VCaP (cell line): ENCODE data around the gene NAPB.

Experiments
- H3K27ac ChIP-seq: fragments of 450-650 bp; 2 replicates; pipeline ENCODE4 v1.5.1; 2017
- TF ChIP-seq, protein P1 (sequence below): fragments of 450-650 bp; conservative IDR thresholded peaks from 2 replicates; pipeline ENCODE4 v1.5.1; 2017; ENCODE audit warnings: mild to moderate bottlenecking, moderate library complexity

NAPB gene

GRCh38 chr20:23361119-23361475 is 60.2 kb downstream of the NAPB start:
- H3K27ac ChIP-seq = peak overlapping the region; percentile 99
- TF ChIP-seq, protein P1, sequence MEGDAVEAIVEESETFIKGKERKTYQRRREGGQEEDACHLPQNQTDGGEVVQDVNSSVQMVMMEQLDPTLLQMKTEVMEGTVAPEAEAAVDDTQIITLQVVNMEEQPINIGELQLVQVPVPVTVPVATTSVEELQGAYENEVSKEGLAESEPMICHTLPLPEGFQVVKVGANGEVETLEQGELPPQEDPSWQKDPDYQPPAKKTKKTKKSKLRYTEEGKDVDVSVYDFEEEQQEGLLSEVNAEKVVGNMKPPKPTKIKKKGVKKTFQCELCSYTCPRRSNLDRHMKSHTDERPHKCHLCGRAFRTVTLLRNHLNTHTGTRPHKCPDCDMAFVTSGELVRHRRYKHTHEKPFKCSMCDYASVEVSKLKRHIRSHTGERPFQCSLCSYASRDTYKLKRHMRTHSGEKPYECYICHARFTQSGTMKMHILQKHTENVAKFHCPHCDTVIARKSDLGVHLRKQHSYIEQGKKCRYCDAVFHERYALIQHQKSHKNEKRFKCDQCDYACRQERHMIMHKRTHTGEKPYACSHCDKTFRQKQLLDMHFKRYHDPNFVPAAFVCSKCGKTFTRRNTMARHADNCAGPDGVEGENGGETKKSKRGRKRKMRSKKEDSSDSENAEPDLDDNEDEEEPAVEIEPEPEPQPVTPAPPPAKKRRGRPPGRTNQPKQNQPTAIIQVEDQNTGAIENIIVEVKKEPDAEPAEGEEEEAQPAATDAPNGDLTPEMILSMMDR = no peak

GRCh38 chr20:23360531-23360930 is 60.8 kb downstream of the NAPB start:
- TF ChIP-seq, protein P1 = no peak
- H3K27ac ChIP-seq = peak overlapping the region; percentile 99

GRCh38 chr20:23358923-23359593 is 62.2 kb downstream of the NAPB start:
- TF ChIP-seq, protein P1 = no peak
- peak overlapping the region; percentile 99 for H3K27ac ChIP-seq

DNA sequence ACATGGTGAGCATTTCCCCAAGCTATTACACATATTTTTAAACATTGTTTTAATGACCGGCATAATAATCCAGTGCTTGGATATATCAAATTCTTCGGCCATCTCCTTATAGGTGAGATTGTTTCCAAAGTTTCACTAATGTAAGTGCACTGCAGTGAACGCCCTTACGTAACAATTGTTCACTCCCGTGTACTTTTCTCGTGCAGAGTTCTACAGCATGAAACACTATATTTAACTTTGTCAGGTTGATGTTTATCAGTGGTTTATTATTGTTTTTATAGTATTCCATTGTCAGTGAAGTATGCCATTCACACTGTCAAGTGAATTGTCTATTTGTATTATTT is 62.8 kb downstream of the NAPB start:
- peak overlapping the region; percentile 99 for H3K27ac ChIP-seq

GRCh38 chr20:23357767-23358562 is 63.3 kb downstream of the NAPB start:
- TF ChIP-seq, protein P1 = no peak
- H3K27ac ChIP-seq = peak overlapping the region; percentile 99

More for the DNA sequence above, 62.8 kb downstream of the NAPB start:
- TF ChIP-seq, protein P1 = no peak

- TF ChIP-seq, protein P1 = no peak
- 0 out of 2 replicates have a peak overlapping the region, but pooled peaks have one; percentile 2 for H3K27ac ChIP-seq
Observed at GRCh38 chr20:23356203-23356602, 65.1 kb downstream of the NAPB start.

DNA sequence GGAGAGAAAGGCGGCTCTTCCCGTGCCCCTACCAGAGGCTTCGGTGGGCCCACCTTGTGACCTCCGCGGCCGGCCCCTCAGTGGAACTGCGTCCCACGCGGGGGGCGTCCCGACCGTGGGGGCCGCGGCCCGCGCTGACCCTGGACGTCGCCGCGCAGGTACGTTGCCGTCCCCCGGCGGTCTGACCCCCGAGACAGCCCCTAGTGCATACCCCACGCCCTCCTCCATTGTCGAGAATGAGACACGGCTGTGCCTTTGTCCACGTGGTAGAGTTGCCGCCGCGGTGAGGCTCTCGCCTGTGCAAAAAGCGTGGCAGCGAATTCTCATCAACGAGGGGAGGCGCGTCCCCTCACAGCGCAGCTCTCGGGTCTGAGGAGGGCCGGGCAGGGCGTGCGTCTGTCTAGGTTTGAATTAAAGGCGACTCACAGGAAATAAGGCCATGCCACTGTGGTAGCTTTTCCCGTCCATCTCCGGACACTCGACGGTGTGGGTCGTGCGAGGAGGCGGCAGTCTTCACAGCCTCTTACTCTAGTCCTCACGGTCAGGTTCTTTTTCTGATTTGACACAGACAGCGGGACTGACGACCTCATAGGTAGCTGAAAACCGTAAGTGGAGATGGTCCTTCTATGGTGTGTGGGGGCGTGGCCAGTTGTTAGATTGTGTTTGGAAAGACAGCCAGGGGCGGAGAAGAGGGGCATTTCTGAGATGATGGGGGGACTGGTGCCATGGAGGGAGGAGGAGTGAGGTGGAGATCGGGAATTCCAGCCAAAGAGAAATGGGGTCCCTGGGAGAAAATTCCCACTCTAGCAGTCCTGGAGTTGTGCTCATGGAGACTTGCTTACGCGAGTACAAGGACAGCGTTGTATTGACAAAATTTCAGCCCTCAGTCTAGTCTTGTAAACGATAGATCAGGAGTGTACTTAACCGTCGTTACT is 70.1 kb downstream of the NAPB start:
- H3K27ac ChIP-seq = peak overlapping the region; percentile 96
- TF ChIP-seq, protein P1 = no peak
